Muscle layer of duodenum (tissue), 2 donors: ENCODE data around the gene FNTB.

Experiments used
- H3K27ac ChIP-seq: one replicate; pipeline ENCODE4 v1.7.0; 2013; ENCODE audit warnings: mild to moderate bottlenecking, low read length
- H3K27me3 ChIP-seq: one replicate; pipeline ENCODE4 v1.7.0; 2013; ENCODE audit warnings: low read depth, mild to moderate bottlenecking, control low read depth, low read length
- H3K36me3 ChIP-seq, 2 donors: one replicate each; pipeline ENCODE4 v1.7.0; 2013; ENCODE audit warnings: low read length in 2 of 2, control low read depth in 1 of 2, mild to moderate bottlenecking in 1 of 2; ENCODE audit not compliant: insufficient read depth in 2 of 2, control insufficient read depth in 1 of 2
- H3K4me1 ChIP-seq, 2 donors: one replicate each; pipeline ENCODE4 v1.7.0; 2013; ENCODE audit warnings: low read length in 2 of 2, mild to moderate bottlenecking in 2 of 2, control low read depth in 1 of 2, moderate library complexity in 1 of 2; ENCODE audit not compliant: insufficient read depth in 2 of 2, control insufficient read depth in 1 of 2
- H3K4me3 ChIP-seq, 2 donors: one replicate each; pipeline ENCODE4 v1.7.0; 2013; ENCODE audit warnings: low read length in 2 of 2, low read depth in 1 of 2, mild to moderate bottlenecking in 1 of 2
- H3K9me3 ChIP-seq, 2 donors: one replicate each; pipeline ENCODE4 v1.7.0; 2013; ENCODE audit warnings: low read length in 2 of 2, control low read depth in 1 of 2, mild to moderate bottlenecking in 1 of 2; ENCODE audit not compliant: control insufficient read depth in 1 of 2
- donor health status: healthy.

FNTB gene

DNA sequence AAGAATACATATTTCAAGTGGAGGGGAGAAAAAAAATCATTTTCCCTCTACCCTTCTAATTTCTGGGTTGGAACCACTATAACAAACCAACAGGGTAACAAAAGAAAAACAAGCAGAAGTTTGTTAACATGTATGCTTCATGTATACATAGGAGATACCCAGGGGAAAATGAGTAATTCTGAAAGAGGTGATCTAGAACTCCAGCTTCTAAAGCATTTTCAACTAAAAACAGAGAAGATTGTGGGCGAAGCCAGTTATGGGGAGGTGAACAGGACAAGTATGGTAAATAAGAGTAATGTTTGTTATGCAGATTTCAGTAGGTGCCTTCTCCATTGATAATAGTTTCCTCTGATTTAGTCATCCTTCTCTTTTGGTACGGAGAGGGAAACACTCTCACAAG is 16.7 kb downstream of the FNTB start:
- Histone ChIP-seq H3K9me3 (no peaks in the 10 kb centered on the region), H3K27ac (no peak overlapping the region), H3K4me1 (peaks cover 0 to 9% of the 10 kb centered on the region in 2 donors), H3K36me3 (peaks cover 0 to 9% of the 10 kb centered on the region in 2 donors), H3K4me3 (no peak overlapping the region), H3K27me3 (no peaks in the 10 kb centered on the region)

DNA sequence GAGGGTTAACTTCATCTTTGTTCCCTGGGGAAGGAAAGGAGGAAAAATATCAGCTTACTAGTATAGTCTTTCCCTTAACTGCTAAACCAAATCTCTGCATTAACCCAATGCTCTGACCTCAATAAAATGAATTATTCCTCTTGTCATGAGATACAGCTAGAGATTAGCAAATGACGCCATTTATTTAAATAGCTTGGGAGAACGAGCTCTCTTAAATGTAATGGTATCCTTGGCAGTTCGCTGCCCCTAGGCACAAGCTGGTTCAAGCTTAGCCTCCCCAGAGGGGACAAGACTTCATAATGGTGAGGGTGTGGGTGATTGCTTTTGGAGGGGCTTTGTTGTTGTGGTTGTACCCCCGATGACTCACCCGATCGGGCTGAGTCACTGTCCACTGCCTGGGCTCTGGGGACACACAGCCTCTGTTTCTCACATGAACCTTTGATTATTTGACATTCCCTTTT is 19.6 kb downstream of the FNTB start:
- H3K27ac ChIP-seq, result no peak overlapping the region
- H3K36me3 ChIP-seq, result peaks cover 4 to 18% of the 10 kb centered on the region in 2 donors
- no peaks in the 10 kb centered on the region for H3K9me3 ChIP-seq
- peaks cover 0 to 1% of the 10 kb centered on the region in 2 donors for H3K4me1 ChIP-seq
- H3K27me3 ChIP-seq, result no peaks in the 10 kb centered on the region
- no peak overlapping the region for H3K4me3 ChIP-seq

- H3K4me3 ChIP-seq, result no peak overlapping the region
- H3K4me1 ChIP-seq, result no peaks in the 10 kb centered on the region
- no peaks in the 10 kb centered on the region for H3K9me3 ChIP-seq
- H3K36me3 ChIP-seq, result peaks cover 4 to 18% of the 10 kb centered on the region in 2 donors
- no peak overlapping the region for H3K27ac ChIP-seq
- no peaks in the 10 kb centered on the region for H3K27me3 ChIP-seq
Measured at GRCh38 chr14:65007202-65007601, 20.5 kb downstream of the FNTB start.

DNA sequence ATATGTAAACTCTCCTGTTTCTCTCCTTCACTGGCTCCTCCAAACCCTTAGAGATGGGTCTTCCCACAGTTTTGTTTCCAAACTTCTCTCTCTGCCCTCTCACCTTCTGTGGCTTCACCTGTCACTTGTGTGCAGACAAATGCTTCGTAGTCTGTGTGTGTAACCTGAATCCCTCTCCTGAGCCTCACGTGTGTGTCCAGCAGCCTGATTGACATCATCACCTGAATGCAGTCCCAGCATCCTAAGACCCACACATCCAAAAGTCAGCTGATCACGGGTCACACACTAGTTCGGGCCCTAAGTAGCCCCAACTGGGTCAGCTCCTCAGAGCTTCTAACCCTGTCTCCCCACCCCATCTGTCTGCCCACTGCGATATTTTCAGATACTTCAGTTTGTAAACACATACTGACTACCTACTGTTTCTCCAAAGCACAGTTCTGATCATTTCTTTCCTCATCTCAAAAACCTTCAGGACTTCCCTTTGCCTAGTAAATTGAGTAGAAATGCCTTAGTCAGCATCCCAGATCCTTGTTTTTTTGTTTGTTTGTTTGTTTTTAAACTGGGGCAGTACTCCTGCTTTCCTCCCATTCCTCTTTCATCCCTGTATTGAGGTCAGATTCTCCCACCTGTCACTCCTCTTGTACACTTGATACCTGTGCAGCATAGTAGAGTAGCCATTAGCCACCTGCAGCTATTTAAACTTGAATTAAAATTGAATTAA is 23.7 kb downstream of the FNTB start:
- no peaks in the 10 kb centered on the region for H3K9me3 ChIP-seq
- no peaks in the 10 kb centered on the region for H3K27me3 ChIP-seq
- peaks cover 4 to 18% of the 10 kb centered on the region in 2 donors for H3K36me3 ChIP-seq
- no peak overlapping the region for H3K27ac ChIP-seq
- H3K4me3 ChIP-seq, result no peak overlapping the region
- no peaks in the 10 kb centered on the region for H3K4me1 ChIP-seq

DNA sequence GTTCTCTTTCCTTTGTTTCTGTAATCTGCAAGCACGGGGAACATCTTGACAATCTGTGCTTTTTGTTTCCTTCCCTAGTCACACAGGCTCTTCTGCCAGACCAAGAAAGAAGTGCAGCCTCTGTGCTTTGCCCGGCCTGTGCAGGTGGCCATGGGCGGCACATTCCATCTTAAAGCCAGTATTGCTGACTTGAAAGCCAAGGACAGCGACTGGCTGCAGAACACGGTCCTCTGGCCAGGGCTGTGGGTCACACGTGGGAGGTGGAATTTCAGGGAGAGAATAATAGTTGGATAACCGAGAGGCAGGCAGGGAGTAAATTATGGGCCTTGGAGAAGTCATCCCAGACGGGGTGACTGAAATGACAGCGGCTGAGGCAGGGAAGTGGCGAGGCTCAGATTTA is 24.8 kb downstream of the FNTB start:
- H3K9me3 ChIP-seq, result no peaks in the 10 kb centered on the region
- H3K4me1 ChIP-seq, result no peaks in the 10 kb centered on the region
- H3K4me3 ChIP-seq, result no peak overlapping the region
- H3K27ac ChIP-seq, result no peak overlapping the region
- H3K36me3 ChIP-seq, result peaks cover 15 to 29% of the 10 kb centered on the region in 2 donors
- no peaks in the 10 kb centered on the region for H3K27me3 ChIP-seq

DNA sequence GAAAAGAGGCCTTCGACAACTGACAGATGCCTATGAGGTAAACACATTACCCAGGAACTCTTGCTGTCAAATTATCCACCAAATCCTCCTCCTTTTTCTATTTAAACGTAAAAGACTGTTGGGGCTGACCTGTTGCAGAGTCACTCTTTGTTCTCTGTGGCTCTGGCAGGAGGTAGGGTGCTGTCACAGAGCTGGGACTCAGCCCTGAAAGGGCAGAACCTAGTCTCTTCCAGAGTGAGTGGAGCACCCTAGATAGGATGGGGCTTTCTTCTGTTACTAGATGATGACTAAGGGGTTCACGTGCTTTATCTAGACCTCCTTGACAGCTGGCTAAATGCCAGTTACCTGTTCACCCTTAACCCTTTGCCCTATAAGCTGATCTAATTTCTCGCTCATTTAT is 25.7 kb downstream of the FNTB start:
- peaks cover 17 to 30% of the 10 kb centered on the region in 2 donors for H3K36me3 ChIP-seq
- H3K4me1 ChIP-seq, result no peaks in the 10 kb centered on the region
- no peaks in the 10 kb centered on the region for H3K9me3 ChIP-seq
- H3K27ac ChIP-seq, result no peak overlapping the region
- H3K27me3 ChIP-seq, result no peaks in the 10 kb centered on the region
- no peak overlapping the region for H3K4me3 ChIP-seq

- H3K9me3 ChIP-seq, result no peaks in the 10 kb centered on the region
- no peak overlapping the region for H3K27ac ChIP-seq
- H3K27me3 ChIP-seq, result no peaks in the 10 kb centered on the region
- H3K4me3 ChIP-seq, result no peak overlapping the region
- peaks cover 13 to 22% of the 10 kb centered on the region in 2 donors for H3K36me3 ChIP-seq
- peaks cover 0 to 9% of the 10 kb centered on the region in 2 donors for H3K4me1 ChIP-seq
Measured at GRCh38 chr14:65015391-65015790, 28.7 kb downstream of the FNTB start.

DNA sequence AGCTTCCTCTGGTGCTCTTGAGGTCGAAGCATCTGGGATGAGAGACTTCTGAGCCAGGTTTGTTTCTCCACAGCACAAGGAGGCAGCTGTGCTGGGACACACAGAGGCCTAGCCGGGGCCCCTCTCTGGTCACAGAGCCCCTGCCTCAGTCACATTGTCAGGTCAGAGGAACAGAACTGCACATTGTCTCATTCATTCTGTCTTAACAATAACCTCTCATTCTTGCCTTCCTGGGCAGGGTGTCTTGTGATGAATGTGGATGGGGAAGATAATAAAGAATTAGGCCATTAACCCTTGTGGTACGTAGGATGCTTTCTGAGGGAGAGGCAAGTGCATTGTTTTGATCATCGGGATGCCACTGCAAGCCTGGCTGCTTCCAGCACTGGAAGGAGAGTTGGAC is 29.8 kb downstream of the FNTB start:
- Histone ChIP-seq H3K4me3 (no peak overlapping the region), H3K36me3 (peaks cover 13 to 22% of the 10 kb centered on the region in 2 donors), H3K4me1 (peaks cover 0 to 9% of the 10 kb centered on the region in 2 donors), H3K27me3 (no peaks in the 10 kb centered on the region), H3K9me3 (no peaks in the 10 kb centered on the region), H3K27ac (no peak overlapping the region)

- Histone ChIP-seq H3K27me3 (no peaks in the 10 kb centered on the region), H3K27ac (no peak overlapping the region), H3K4me3 (no peak overlapping the region), H3K4me1 (peaks cover 0 to 9% of the 10 kb centered on the region in 2 donors), H3K9me3 (no peaks in the 10 kb centered on the region), H3K36me3 (peaks cover 13 to 14% of the 10 kb centered on the region in 2 donors)
Measured at GRCh38 chr14:65019944-65020566, 33.4 kb downstream of the FNTB start.

DNA sequence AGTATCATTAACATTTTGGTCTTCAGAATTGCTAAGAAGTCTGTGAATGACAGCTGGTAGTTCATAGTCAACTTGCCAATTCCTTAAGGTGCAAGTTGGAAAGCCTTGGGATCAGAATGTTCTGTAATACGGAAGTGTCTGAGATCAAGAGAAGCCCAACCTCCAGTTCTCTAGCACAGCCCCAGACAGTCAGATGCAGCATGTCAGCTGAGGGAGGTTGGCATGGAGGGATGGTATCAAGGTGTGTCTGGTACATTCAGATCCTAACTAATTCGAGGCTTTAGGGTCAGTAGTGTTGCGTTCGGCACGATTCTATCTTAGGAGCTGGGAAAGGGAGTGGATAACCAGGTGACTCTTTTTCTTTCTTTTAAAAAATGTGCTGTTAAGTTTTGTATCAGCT is 38.3 kb downstream of the FNTB start:
- H3K36me3 ChIP-seq, result peaks cover 8 to 9% of the 10 kb centered on the region in 2 donors
- H3K4me1 ChIP-seq, result peaks cover 0 to 9% of the 10 kb centered on the region in 2 donors
- H3K27me3 ChIP-seq, result no peaks in the 10 kb centered on the region
- no peaks in the 10 kb centered on the region for H3K9me3 ChIP-seq
- no peak overlapping the region for H3K4me3 ChIP-seq
- H3K27ac ChIP-seq, result no peak overlapping the region

GRCh38 chr14:65025818-65026217 is 39.1 kb downstream of the FNTB start:
- no peaks in the 10 kb centered on the region for H3K9me3 ChIP-seq
- peak overlapping the region; percentile 55 for H3K27ac ChIP-seq
- H3K27me3 ChIP-seq, result no peaks in the 10 kb centered on the region
- H3K4me1 ChIP-seq, result peaks cover 0 to 6% of the 10 kb centered on the region in 2 donors
- peaks cover 8 to 9% of the 10 kb centered on the region in 2 donors for H3K36me3 ChIP-seq
- H3K4me3 ChIP-seq, result peak overlapping the region; percentile 30 to 32
